SK-N-SH (cell line): ENCODE measurements around the gene AKAP12. TPM values are rescaled to one million over a fixed set of nuclear protein-coding genes. Genes with fewer than 3 reads are reported as not detected.

Experiments
- CTCF ChIA-PET: fragments of 300-600, 350-600 bp; formaldehyde crosslinking; extraction: SDS; loops from one replicate; lab custom pipeline; 2021; lab: Yijun Ruan, JAX
- POLR2A ChIA-PET: fragments of 350-600 bp; sonication (Branson Sonifier 250); formaldehyde crosslinking; extraction: SDS; loops from one replicate; lab custom pipeline; 2020; ENCODE audit warnings: antibody characterized with exemption, inconsistent platforms; lab: Yijun Ruan, JAX
- DNase-seq: peaks from one replicate; pipeline ENCODE4 v3.0.0; 2012
- H2AFZ ChIP-seq: fragments of 200-600 bp; sonication (generic); 2 replicates; pipeline ENCODE4 v1.8.1; 2016; ENCODE audit warnings: antibody characterized with exemption, mild to moderate bottlenecking, low read depth
- H3F3A ChIP-seq: fragments of 200-600 bp; sonication (generic); replicated peaks from 2 replicates; pipeline ENCODE3; 2016; ENCODE audit warnings: antibody characterized with exemption, mild to moderate bottlenecking; ENCODE audit not compliant: insufficient read depth
- H3K27ac ChIP-seq, 2 experiments: fragments of 200-500 bp in 1 of 2; fragments of 200-600 bp in 1 of 2; sonication (Bioruptor generic) in 1 of 2; sonication (generic), shearing (Covaris generic) in 1 of 2; 2 replicates each; pipeline versions ENCODE4 v1.5.1 to v1.6.1; 2014 to 2016; ENCODE audit warnings: low read depth in 2 of 2, inconsistent platforms in 1 of 2, low read length in 1 of 2, mild to moderate bottlenecking in 1 of 2, mixed read lengths in 1 of 2
- H3K27me3 ChIP-seq: fragments of 200-600 bp; sonication (generic), shearing (Covaris generic); 2 replicates; pipeline ENCODE4 v1.6.1; 2016; ENCODE audit warnings: mixed run types; ENCODE audit not compliant: insufficient read depth
- H3K36me3 ChIP-seq, 2 experiments: fragments of 200-500 bp in 1 of 2; fragments of 200-600 bp in 1 of 2; sonication (Bioruptor generic) in 1 of 2; sonication (generic) in 1 of 2; replicated peaks in 1 of 2; 2 replicates each; pipeline versions ENCODE3 to v1.5.1; 2014 to 2016; ENCODE audit warnings: low read length in 1 of 2, mild to moderate bottlenecking in 1 of 2; ENCODE audit not compliant: insufficient read depth in 2 of 2, control insufficient read depth in 1 of 2
- H3K4me1 ChIP-seq, 2 experiments: fragments of 200-500 bp in 1 of 2; fragments of 200-600 bp in 1 of 2; sonication (Bioruptor generic) in 1 of 2; sonication (generic), shearing (Covaris generic) in 1 of 2; 2 replicates each; pipeline versions ENCODE4 v1.5.1 to v1.6.1; 2014 to 2016; ENCODE audit warnings: low read depth in 1 of 2, low read length in 1 of 2, mixed run types in 1 of 2; ENCODE audit not compliant: insufficient read depth in 2 of 2, control insufficient read depth in 1 of 2
- H3K4me2 ChIP-seq: fragments of 200-600 bp; sonication (generic), shearing (Covaris generic); 2 replicates; pipeline ENCODE4 v1.6.1; 2017; ENCODE audit warnings: mixed run types
- H3K4me3 ChIP-seq, 2 experiments: fragments of 200-500 bp in 1 of 2; fragments of 200-600 bp in 1 of 2; sonication (Bioruptor generic) in 1 of 2; sonication (generic), shearing (Covaris generic) in 1 of 2; 2 replicates each; pipeline versions ENCODE4 v1.5.1 to v1.8.1; 2014 to 2016; ENCODE audit warnings: low read depth in 2 of 2, inconsistent platforms in 1 of 2, low read length in 1 of 2, mild to moderate bottlenecking in 1 of 2, mixed read lengths in 1 of 2, moderate library complexity in 1 of 2
- H3K79me2 ChIP-seq: fragments of 200-600 bp; sonication (generic); 2 replicates; pipeline ENCODE4 v1.8.1; 2017; ENCODE audit warnings: mild to moderate bottlenecking; ENCODE audit not compliant: insufficient read depth
- H3K9ac ChIP-seq: fragments of 200-600 bp; sonication (generic); 2 replicates; pipeline ENCODE4 v1.6.1; 2017; ENCODE audit warnings: mixed run types
- H3K9me2 ChIP-seq: fragments of 200-600 bp; sonication (generic); 2 replicates; pipeline ENCODE4 v1.6.1; 2017; ENCODE audit warnings: mixed run types
- H3K9me3 ChIP-seq: fragments of 200-600 bp; sonication (generic); 2 replicates; pipeline ENCODE4 v1.6.1; 2017; ENCODE audit warnings: mixed run types, mild to moderate bottlenecking, moderate library complexity
- H4K20me1 ChIP-seq: fragments of 200-600 bp; sonication (generic); 2 replicates; pipeline ENCODE4 v1.6.1; 2017; ENCODE audit warnings: mild to moderate bottlenecking, mixed run types; ENCODE audit not compliant: insufficient read depth
- EZH2phosphoT487 ChIP-seq: fragments of 200-600 bp; sonication (generic); IDR thresholded peaks from 2 replicates; pipeline ENCODE4 v1.6.1; 2017; ENCODE audit warnings: low read depth, mixed run types, mild to moderate bottlenecking, antibody characterized with exemption, moderate library complexity, borderline replicate concordance
- FOSL2 ChIP-seq: IDR thresholded peaks from 2 replicates; pipeline ENCODE4 v1.4.0; 2012; ENCODE audit warnings: low read depth, mild to moderate bottlenecking, moderate library complexity, borderline replicate concordance
- FOXJ3 ChIP-seq: sonication (generic); formaldehyde crosslinking; IDR thresholded peaks from 2 replicates; pipeline ENCODE4 v1.5.1; 2020; ENCODE audit warnings: mild to moderate bottlenecking, missing genetic modification reagents
- FOXM1 ChIP-seq: IDR thresholded peaks from 2 replicates; pipeline ENCODE4 v1.4.0; 2012; ENCODE audit warnings: low read depth, mild to moderate bottlenecking
- GATA2 ChIP-seq: sonication (generic); formaldehyde crosslinking; IDR thresholded peaks from 2 replicates; pipeline ENCODE4 v1.5.0; 2020; ENCODE audit warnings: mild to moderate bottlenecking, missing genetic modification reagents
- IRF3 ChIP-seq: fragments of 150-350 bp; IDR thresholded peaks from 2 replicates; pipeline ENCODE4 v1.6.1; 2016; ENCODE audit warnings: mild to moderate bottlenecking, low read depth, low read length
- JUND ChIP-seq: IDR thresholded peaks from 2 replicates; pipeline ENCODE4 v1.4.0; 2012
- MAX ChIP-seq: IDR thresholded peaks from 2 replicates; pipeline ENCODE4 v1.4.0; 2012; ENCODE audit warnings: low read depth
- MEF2A ChIP-seq: IDR thresholded peaks from 2 replicates; pipeline ENCODE4 v1.4.0; 2012; ENCODE audit warnings: low read depth, borderline replicate concordance
- NRF1 ChIP-seq: IDR thresholded peaks from 2 replicates; pipeline ENCODE4 v1.6.1; 2012; ENCODE audit warnings: low read depth, mild to moderate bottlenecking, low read length
- POLR2AphosphoS5 ChIP-seq: IDR thresholded peaks from 2 replicates; pipeline ENCODE4 v1.6.1; 2012; ENCODE audit warnings: low read depth, low read length
- RAD21 ChIP-seq: IDR thresholded peaks from 2 replicates; pipeline ENCODE4 v1.6.1; 2012; ENCODE audit warnings: mild to moderate bottlenecking, low read length
- RCOR1 ChIP-seq: fragments of 150-350 bp; IDR thresholded peaks from 2 replicates; pipeline ENCODE4 v1.6.1; 2017; ENCODE audit warnings: antibody characterized with exemption, low read length
- REST ChIP-seq: IDR thresholded peaks from 2 replicates; pipeline ENCODE4 v1.6.1; 2012; ENCODE audit warnings: mild to moderate bottlenecking, low read depth, low read length, moderate library complexity
- RFX5 ChIP-seq: IDR thresholded peaks from 2 replicates; pipeline ENCODE4 v1.6.1; 2012; ENCODE audit warnings: mild to moderate bottlenecking, improper control_type of control experiment, low read length
- SIN3A ChIP-seq: IDR thresholded peaks from 2 replicates; pipeline ENCODE4 v1.6.1; 2012; ENCODE audit warnings: low read depth, mild to moderate bottlenecking, low read length, moderate library complexity, borderline replicate concordance
- TCF12 ChIP-seq: IDR thresholded peaks from 2 replicates; pipeline ENCODE4 v1.4.0; 2012
- TEAD4 ChIP-seq: IDR thresholded peaks from 2 replicates; pipeline ENCODE4 v1.4.0; 2012; ENCODE audit warnings: mild to moderate bottlenecking, borderline replicate concordance; ENCODE audit not compliant: insufficient read depth
- USF1 ChIP-seq: IDR thresholded peaks from 2 replicates; pipeline ENCODE4 v1.4.0; 2012; ENCODE audit warnings: low read depth, borderline replicate concordance
- USF2 ChIP-seq: fragments of 150-350 bp; IDR thresholded peaks from 2 replicates; pipeline ENCODE4 v1.6.1; 2017; ENCODE audit warnings: antibody characterized with exemption, low read length, low read depth, borderline replicate concordance
- YY1 ChIP-seq: IDR thresholded peaks from 2 replicates; pipeline ENCODE4 v1.4.0; 2012; ENCODE audit warnings: low read depth, mild to moderate bottlenecking
- WGBS: methylation state at CpG from one replicate; pipeline ENCODE4 v1.1.6; 2017; ENCODE audit warnings: low lambda C conversion rate; 5-methylcytosine and 5-hydroxymethylcytosine counted together
- polyA plus RNA-seq, 3 experiments: library from polyadenylated mRNA; depleted of rRNA; stranded (reverse); fragments of >200 nt; gene quantifications; 2 replicates each; pipeline ENCODE4 v1.2.3, GENCODE V29; 2012

Gene AKAP12
- polyA plus RNA-seq, 1 of the 3 experiments (the other 2 are of a cell fraction) = 46.5 TPM

- Histone ChIP-seq H3F3A (no peaks in the 10 kb centered on the region), H3K9ac (no peak overlapping the region), H3K36me3 (no peaks in the 10 kb centered on the region), H3K4me1 (no peaks in the 10 kb centered on the region), H4K20me1 (no peaks in the 10 kb centered on the region), H3K4me3 (no peak overlapping the region), H3K27ac (no peak overlapping the region), H3K79me2 (no peaks in the 10 kb centered on the region), H2AFZ (no peak overlapping the region), H3K27me3 (no peaks in the 10 kb centered on the region)
- no peak for DNase-seq
- POLR2A ChIA-PET = no interaction called here
- TF ChIP-seq MEF2A = no peak
- no peak for TF ChIP-seq USF1
- no peak for TF ChIP-seq FOSL2
- no peak for TF ChIP-seq NRF1
- TF ChIP-seq REST = no peak
- TF ChIP-seq GATA2 (CRISPR knock-in tag) = no peak
- TF ChIP-seq YY1 = no peak
- TF ChIP-seq EZH2phosphoT487 = no peak
- TF ChIP-seq FOXM1 = no peak
- no peak for TF ChIP-seq RCOR1
- no peak for TF ChIP-seq RAD21
- TF ChIP-seq, all 33 proteins: peak for 0
- Histone ChIP-seq H3K9me3 (no peaks in the 10 kb centered on the region), H3K9me2 (no peaks in the 10 kb centered on the region), H3K4me2 (no peak overlapping the region)
- CTCF ChIA-PET = no interaction called here
Observed at GRCh38 chr6:151224076-151224475, 15.7 kb upstream of the AKAP12 start.

GRCh38 chr6:151225919-151226318 lies 13.8 kb upstream of the AKAP12 start:
- WGBS = 89% methylated on average over 9 of the region's 11 CpGs
- H3K9ac ChIP-seq = no peak overlapping the region
- no peak overlapping the region for H3K4me3 ChIP-seq
- CTCF ChIA-PET = no interaction called here
- no peaks in the 10 kb centered on the region for H4K20me1 ChIP-seq
- no peak overlapping the region for H3K27ac ChIP-seq
- no peaks in the 10 kb centered on the region for H3K9me3 ChIP-seq
- POLR2A ChIA-PET = no interaction called here
- H3K79me2 ChIP-seq = no peaks in the 10 kb centered on the region
- no peaks in the 10 kb centered on the region for H3K9me2 ChIP-seq
- H3F3A ChIP-seq = no peaks in the 10 kb centered on the region
- no peak overlapping the region for H3K4me2 ChIP-seq
- TF ChIP-seq MAX = no peak
- no peak for TF ChIP-seq FOXJ3 (CRISPR knock-in tag)
- TF ChIP-seq FOSL2 = no peak
- no peak for TF ChIP-seq EZH2phosphoT487
- TF ChIP-seq SIN3A = no peak
- TF ChIP-seq POLR2AphosphoS5 = no peak
- no peak for TF ChIP-seq RFX5
- no peak for TF ChIP-seq USF2
- no peak for TF ChIP-seq NRF1
- TF ChIP-seq TCF12 = no peak
- TF ChIP-seq IRF3 = no peak
- no peak for TF ChIP-seq TEAD4
- no peak for TF ChIP-seq USF1
- TF ChIP-seq JUND = no peak
- no peaks in the 10 kb centered on the region for H3K36me3 ChIP-seq
- no peaks in the 10 kb centered on the region for H3K27me3 ChIP-seq
- H2AFZ ChIP-seq = no peak overlapping the region
- H3K4me1 ChIP-seq = no peaks in the 10 kb centered on the region
- no peak for DNase-seq
